Keratinocyte (primary cell): Measurements from ENCODE around the gene CEP68. TPM values are rescaled to one million over a fixed set of nuclear protein-coding genes. Genes with fewer than 3 reads are reported as not detected.

Experiments
- DNase-seq: peaks from one replicate; pipeline ENCODE4 v3.0.0-alpha.2; 2011; ENCODE audit warnings: low read depth, missing footprints, low spot score
- FAIRE-seq: peaks from 2 replicates; lab custom pipeline; 2011; peaks lifted over from hg19 to GRCh38; lab: Jason Lieb, UNC
- H2AFZ ChIP-seq: 2 replicates; pipeline ENCODE4 v1.6.0; 2012; ENCODE audit warnings: low read length, control low read depth, inconsistent platforms; ENCODE audit not compliant: control insufficient read depth
- H3K27ac ChIP-seq: 2 replicates; pipeline ENCODE4 v1.5.1; 2011; ENCODE audit warnings: low read length; ENCODE audit not compliant: control insufficient read depth, insufficient read depth
- H3K27me3 ChIP-seq: 3 replicates; pipeline ENCODE4 v1.6.0; 2011; ENCODE audit warnings: low read length; ENCODE audit not compliant: control insufficient read depth, insufficient read depth; ENCODE audit errors: extremely low read depth
- H3K36me3 ChIP-seq, 2 experiments: 2 replicates in 1 of 2; 3 replicates in 1 of 2; pipeline ENCODE4 v1.5.1; 2011; ENCODE audit warnings: low read length in 2 of 2, mild to moderate bottlenecking in 1 of 2; ENCODE audit not compliant: control insufficient read depth in 2 of 2, insufficient read depth in 2 of 2; ENCODE audit errors: extremely low read depth in 1 of 2
- H3K4me1 ChIP-seq: 3 replicates; pipeline ENCODE4 v1.5.1; 2011; ENCODE audit warnings: low read length; ENCODE audit not compliant: control insufficient read depth, insufficient read depth; ENCODE audit errors: extremely low read depth
- H3K4me2 ChIP-seq: 3 replicates; pipeline ENCODE4 v1.6.0; 2011; ENCODE audit warnings: low read depth, low read length; ENCODE audit not compliant: control insufficient read depth, insufficient read depth; ENCODE audit errors: extremely low read depth
- H3K4me3 ChIP-seq, 3 experiments: fragments of 200-600 bp in 1 of 3; sonication (generic) in 1 of 3; 2 replicates in 2 of 3; 3 replicates in 1 of 3; pipeline ENCODE4 v1.5.1; 2011 to 2016; ENCODE audit warnings: low read length in 3 of 3, mild to moderate bottlenecking in 3 of 3, control low read depth in 2 of 3, inconsistent platforms in 1 of 3, low read depth in 1 of 3, mixed read lengths in 1 of 3, mixed run types in 1 of 3, moderate library complexity in 1 of 3; ENCODE audit not compliant: control insufficient read depth in 2 of 3, insufficient read depth in 2 of 3; ENCODE audit errors: extremely low read depth in 1 of 3
- H3K79me2 ChIP-seq: 2 replicates; pipeline ENCODE4 v1.6.0; 2012; ENCODE audit warnings: low read length; ENCODE audit not compliant: control insufficient read depth, insufficient read depth
- H3K9ac ChIP-seq: 3 replicates; pipeline ENCODE4 v1.6.0; 2011; ENCODE audit warnings: low read length; ENCODE audit not compliant: control insufficient read depth, insufficient read depth; ENCODE audit errors: extremely low read depth
- H3K9me1 ChIP-seq: 3 replicates; pipeline ENCODE4 v1.6.0; 2011; ENCODE audit warnings: low read length; ENCODE audit not compliant: control insufficient read depth, insufficient read depth; ENCODE audit errors: extremely low read depth
- H3K9me3 ChIP-seq: 2 replicates; pipeline ENCODE4 v1.5.1; 2012; ENCODE audit warnings: low read depth, low read length; ENCODE audit not compliant: control insufficient read depth
- H4K20me1 ChIP-seq: 3 replicates; pipeline ENCODE4 v1.6.0; 2011; ENCODE audit warnings: low read length; ENCODE audit not compliant: control insufficient read depth, insufficient read depth; ENCODE audit errors: extremely low read depth
- CTCF ChIP-seq, 3 experiments: IDR thresholded peaks in 1 of 3; conservative IDR thresholded peaks in 1 of 3; optimal IDR thresholded peaks in 1 of 3; 2 replicates in 2 of 3; 3 replicates in 1 of 3; pipeline versions ENCODE3 to v1.5.1; 2011; ENCODE audit warnings: low read length in 3 of 3, mild to moderate bottlenecking in 3 of 3, moderate library complexity in 2 of 3, control low read depth in 1 of 3, inconsistent platforms in 1 of 3; ENCODE audit not compliant: insufficient read depth in 2 of 3; ENCODE audit errors: extremely low read depth in 1 of 3
- EZH2 ChIP-seq: IDR thresholded peaks from one replicate; pipeline ENCODE4 v1.6.1; 2012; ENCODE audit warnings: inconsistent platforms, mild to moderate bottlenecking, low read length, moderate library complexity
- dilution Hi-C: fragments of 300-500 bp; cut with MboI; formaldehyde crosslinking; loops from one replicate; pipeline ENCODE4 v1.7.0; 2020; ENCODE audit warnings: low sequenced_read_pairs; ENCODE audit not compliant: extremely low pct_ligation_motif_present
- polyA plus RNA-seq, 5 experiments: library from polyadenylated mRNA; depleted of rRNA in 3 of 5; stranded (reverse) in 3 of 5; stranded (forward) in 1 of 5; unstranded in 1 of 5; fragments of >200 nt; gene quantifications; 1 replicate in 1 of 5; 2 replicates in 3 of 5; 3 replicates in 1 of 5; pipeline versions ENCODE4 v1.2.1 to v1.2.3, GENCODE V29; 2011 to 2012; ENCODE audit warnings: missing spikeins in 2 of 5, low read depth in 1 of 5, low replicate concordance in 1 of 5

The CEP68 gene
- polyA plus RNA-seq, 1 donor (not counting 4 experiments of a cell fraction or from before 2014, with no cell fraction given): 4.1 TPM

GRCh38 chr2:65069439-65069824 is 13.2 kb downstream of the CEP68 start:
- Histone ChIP-seq H3K9ac (no peak overlapping the region), H3K79me2 (no peaks in the 10 kb centered on the region), H4K20me1 (peaks cover 5% of the 10 kb centered on the region), H3K4me1 (peaks cover 58% of the 10 kb centered on the region), H3K27ac (no peak overlapping the region), H3K9me3 (no peaks in the 10 kb centered on the region), H3K4me2 (no peak overlapping the region), H3K4me3 (no peak overlapping the region), H3K36me3 (peaks cover 7 to 12% of the 10 kb centered on the region in 2 experiments), H3K9me1 (peaks cover 5% of the 10 kb centered on the region), H3K27me3 (no peaks in the 10 kb centered on the region), H2AFZ (no peak overlapping the region)
- no peak for DNase-seq
- FAIRE-seq: no peak
- dilution Hi-C loops: no loop called here
- TF ChIP-seq EZH2: no peak
- TF ChIP-seq CTCF (optimal IDR thresholded peaks at IDR 0.05 in 1 of 3, IDR thresholded peaks at IDR 0.05 in 1 of 3, conservative IDR thresholded peaks at IDR 0.05 in 1 of 3; ENCODE audit: extremely low read depth in 1 of 3, insufficient read depth in 2 of 3, low read length in 3 of 3): no peak

- DNase-seq: no peak
- peak overlapping the region; percentile 38 for H3K4me2 ChIP-seq
- H3K9me1 ChIP-seq: no peaks in the 10 kb centered on the region
- H4K20me1 ChIP-seq: no peaks in the 10 kb centered on the region
- H3K27me3 ChIP-seq: no peaks in the 10 kb centered on the region
- H2AFZ ChIP-seq: no peak overlapping the region
- TF ChIP-seq CTCF (optimal IDR thresholded peaks at IDR 0.05 in 1 of 3, IDR thresholded peaks at IDR 0.05 in 1 of 3, conservative IDR thresholded peaks at IDR 0.05 in 1 of 3; ENCODE audit: extremely low read depth in 1 of 3, insufficient read depth in 2 of 3, low read length in 3 of 3) (peak in 2 of 3 experiments; percentile 17 to 32), EZH2 (no peak)
- dilution Hi-C loops: no loop called here
- no peaks in the 10 kb centered on the region for H3K79me2 ChIP-seq
- peaks cover 49% of the 10 kb centered on the region for H3K4me1 ChIP-seq
- H3K27ac ChIP-seq: peak overlapping the region; percentile 57
- H3K9ac ChIP-seq: no peak overlapping the region
- no peak for FAIRE-seq
- H3K4me3 ChIP-seq: no peak overlapping the region
- no peaks in the 10 kb centered on the region for H3K9me3 ChIP-seq
- peaks cover 7 to 12% of the 10 kb centered on the region in 2 experiments for H3K36me3 ChIP-seq
These were observed 14.1 kb downstream of the CEP68 start for GRCh38 chr2:65070172-65070830.
